PC-9 (cell line): Measurements from ENCODE around the gene MYO5A.

Experiments used
- CTCF ChIP-seq: fragments of 200-600 bp; sonication (generic); conservative IDR thresholded peaks from 2 replicates; pipeline ENCODE4 v1.6.1; 2017; ENCODE audit warnings: mixed run types, antibody characterized with exemption, mild to moderate bottlenecking, moderate library complexity
- EZH2 ChIP-seq: fragments of 200-600 bp; sonication (generic); IDR thresholded peaks from 2 replicates; pipeline ENCODE4 v1.8.0; 2017; ENCODE audit warnings: antibody characterized with exemption, low read depth

GRCh38 chr15:52521682-52522081 lies 7.0 kb downstream of the MYO5A start:
- TF ChIP-seq CTCF (no peak), EZH2 (no peak)
